ENCODE data around the gene BLOC1S1.

Gene BLOC1S1

DNA sequence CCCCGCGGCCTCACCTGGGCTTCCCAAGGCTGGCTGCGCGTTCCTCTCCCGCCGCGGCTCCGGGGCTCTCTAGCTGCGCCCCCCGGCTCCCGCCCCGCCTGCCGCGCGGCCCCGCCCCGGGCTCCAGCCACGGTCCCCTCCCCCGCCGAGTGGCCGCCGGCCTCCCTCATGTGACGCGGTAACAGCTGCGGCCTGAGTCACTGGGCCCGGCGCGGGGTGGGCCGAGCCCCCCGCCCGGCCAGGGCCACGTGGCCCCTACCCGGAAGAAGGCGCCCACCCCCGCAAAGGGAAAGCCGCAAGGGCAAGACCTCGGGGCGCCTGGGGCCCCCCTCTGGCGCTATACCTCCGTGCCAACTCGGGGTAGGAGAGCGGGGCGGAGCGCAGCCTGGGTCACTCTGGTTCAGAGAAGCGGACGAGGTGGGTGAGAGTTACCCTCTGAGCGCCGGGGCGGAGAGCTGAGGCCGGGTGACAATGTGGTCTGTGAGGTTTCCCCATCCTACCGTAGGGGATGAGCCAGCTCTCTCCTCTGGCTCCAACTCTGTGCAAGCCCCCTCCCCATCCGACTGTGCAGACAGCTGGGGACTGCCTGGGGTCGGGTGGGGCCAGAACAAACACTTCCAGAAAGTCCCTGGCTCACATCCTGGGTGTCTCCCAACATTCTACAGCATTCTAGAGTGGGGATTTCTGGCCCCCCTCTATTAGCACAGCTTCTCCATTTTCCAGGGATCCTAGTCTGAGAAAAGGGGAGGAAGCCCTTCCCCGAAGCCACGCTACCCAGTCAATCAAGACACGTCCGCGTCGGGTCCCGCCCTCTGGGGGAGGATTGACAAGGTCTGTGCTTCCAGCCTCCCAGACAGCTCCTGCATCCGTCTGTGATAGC lies 13.3 kb downstream of the BLOC1S1 start, which contains the start of gene CD63:
TSS of gene CD63 (minus strand) at position 71 of the 880 bp plus-strand sequence. CDS start 668 bp downstream, outside the sequence.
- DNase-seq: peak; percentile 89 to 94

- peak; percentile 13 to 44 for DNase-seq
Measured at GRCh38 chr12:55729819-55730818, 14.3 kb downstream of the BLOC1S1 start.

DNA sequence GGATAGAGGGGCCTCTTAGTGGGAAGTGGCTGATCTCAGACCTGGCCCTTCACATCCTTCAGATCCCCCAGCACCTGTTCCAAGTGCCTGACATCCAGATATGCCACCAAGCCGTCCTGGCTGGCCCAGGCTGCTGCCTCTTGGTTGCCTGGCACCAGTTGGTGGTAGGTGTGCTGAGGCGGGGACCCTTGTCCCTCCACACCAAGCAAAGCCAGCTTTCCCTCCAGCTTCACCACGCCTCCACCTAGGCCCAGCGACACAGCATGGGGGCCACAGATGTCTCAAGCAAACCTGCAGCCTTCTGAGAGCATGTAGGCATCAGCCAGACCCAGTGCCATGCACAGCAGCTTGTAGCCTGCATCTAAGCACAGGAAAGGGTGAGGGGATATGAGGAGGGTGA lies 16.4 kb downstream of the BLOC1S1 start:
- DNase-seq: no peak

DNA sequence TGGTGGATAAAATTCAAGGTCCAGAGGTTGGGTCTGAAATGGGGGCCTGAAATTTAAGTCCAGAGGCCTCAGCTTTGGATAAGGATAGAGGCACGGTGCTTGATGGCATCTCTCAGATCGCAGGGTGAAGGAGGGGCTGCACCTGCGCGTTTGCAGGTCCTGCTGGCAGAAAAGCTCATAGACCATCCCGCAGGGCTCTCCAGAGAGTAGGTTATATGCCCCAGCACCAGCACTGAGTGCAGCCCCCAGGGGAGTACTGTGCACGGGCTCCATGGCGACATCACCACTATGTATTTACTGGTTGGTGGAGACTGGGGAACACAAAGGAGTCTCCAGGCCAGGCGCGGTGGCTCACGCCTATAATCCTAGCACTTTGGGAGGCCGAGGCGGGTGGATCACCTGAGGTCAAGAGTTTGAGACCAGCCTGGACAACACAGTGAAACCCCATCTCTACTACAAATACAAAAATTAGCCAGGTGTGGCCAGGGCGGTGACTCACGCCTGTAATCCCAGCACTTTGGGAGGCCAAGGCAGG lies 17.2 kb downstream of the BLOC1S1 start:
- no peak for DNase-seq

GRCh38 chr12:55733858-55734257 lies 18.0 kb downstream of the BLOC1S1 start:
- no peak for DNase-seq

- no peak for DNase-seq
Measured at GRCh38 chr12:55734595-55734994, 18.7 kb downstream of the BLOC1S1 start.

GRCh38 chr12:55736076-55736475 lies 20.2 kb downstream of the BLOC1S1 start:
- no peak for DNase-seq

DNA sequence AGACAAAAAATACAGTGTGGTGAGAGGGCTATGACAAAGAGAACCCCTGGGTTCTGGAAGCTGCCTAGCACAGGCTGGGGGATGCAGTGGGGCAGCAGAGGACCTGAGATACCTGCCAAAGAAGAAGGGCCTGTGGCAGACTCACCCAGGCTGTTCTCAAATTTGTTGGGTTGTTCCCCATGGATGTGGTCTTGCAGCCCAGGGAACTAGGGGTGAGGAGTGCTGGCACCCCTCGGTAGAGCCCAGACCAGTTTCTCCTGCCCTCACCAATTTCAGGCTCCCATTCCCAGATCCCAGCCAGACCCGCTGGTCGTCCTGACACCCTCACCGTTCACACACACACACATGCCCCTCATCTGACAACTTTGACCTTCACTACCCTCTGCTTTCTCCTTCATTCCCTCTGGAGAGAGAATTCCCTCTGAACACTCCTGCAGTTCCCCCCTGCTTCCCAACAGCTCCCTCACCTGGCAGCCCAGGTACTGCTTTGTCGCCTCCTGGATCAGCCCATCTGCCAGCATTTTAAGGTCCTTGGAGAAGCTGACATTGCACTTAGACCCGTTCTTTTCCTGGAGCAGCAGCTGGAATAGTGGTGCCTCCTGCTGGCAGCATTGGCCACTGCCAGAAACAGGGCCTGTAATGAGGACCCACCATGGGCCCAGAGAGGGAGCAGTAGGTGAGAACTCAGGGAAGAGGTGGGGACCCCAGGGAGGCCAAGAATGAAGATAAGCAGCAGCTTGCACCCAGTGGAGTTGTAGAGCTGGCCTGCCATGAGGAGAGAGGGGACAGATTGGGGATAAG lies 21.1 kb downstream of the BLOC1S1 start:
- DNase-seq: peak; percentile 81 to 86

DNA sequence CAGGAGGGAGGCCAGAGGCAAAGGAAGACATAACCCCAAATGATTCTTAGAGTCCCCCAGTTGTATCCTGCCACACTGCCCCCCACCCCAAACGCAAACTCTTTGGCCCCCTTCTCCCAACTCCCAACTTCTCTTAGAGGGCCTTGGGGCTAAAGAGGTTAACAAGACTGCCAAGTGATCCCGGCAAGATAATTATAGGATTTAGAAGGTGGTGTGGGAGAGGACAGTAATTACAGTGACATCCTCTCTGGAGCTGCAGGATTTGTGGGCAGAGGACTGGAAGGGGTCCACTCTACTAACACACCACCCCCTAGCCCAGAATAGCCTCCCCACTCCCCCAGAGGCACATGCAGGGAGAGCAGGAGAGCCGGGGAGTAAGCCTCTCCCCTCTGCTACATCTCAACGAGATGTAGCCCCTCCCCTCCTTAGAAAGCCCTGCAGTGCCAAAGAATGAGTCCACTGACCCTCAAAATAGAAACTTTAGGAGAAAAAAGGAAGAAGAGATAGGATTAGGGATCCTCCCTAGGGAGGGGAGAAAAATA lies 21.8 kb downstream of the BLOC1S1 start:
- DNase-seq: peak in 1 of 2 experiments; percentile 2

DNA sequence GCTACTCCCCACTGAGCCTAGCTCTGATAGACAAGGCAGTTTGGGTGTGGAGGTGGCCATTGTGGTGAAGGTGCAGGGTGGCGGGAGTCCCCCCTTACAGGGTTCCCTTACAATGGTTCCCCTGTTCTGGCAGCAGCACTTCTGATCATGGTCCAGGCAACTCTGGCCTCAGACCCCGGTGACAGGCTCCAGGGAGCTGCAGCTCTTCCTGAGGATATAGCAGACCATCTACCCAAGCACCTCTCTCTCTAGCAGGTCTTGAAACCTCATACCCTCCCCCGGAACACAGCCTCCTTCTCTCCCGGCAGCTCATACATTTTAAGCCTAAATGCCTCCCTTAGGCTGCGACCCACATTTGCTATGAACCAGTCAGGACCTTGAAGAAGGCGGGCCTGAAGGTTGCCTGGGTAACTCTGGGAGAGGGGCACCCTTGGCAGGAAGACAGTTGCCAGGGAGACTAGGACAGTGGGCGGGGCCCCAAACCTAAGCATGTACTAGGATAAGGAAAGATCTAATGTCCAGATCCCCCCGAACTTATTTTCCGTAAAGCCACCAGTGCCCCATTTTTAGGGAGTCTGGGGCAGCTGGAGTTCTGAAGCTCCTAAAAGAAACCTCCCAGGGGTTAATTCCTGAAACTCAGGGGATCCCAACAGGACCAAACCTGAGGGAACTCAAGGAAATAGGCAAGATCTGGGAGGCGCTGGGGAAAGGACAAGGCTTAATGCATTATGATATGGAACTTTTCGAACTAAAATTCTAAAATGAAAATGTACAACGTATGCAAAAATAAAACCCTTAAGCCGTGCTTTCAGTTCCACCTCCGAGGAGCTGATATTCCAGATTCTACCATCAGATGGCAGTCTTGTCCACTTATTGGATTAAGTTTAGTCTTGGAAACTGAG lies 22.5 kb downstream of the BLOC1S1 start:
- DNase-seq: peak; percentile 77 to 89

- DNase-seq: no peak
Measured at GRCh38 chr12:55739025-55739378, 23.2 kb downstream of the BLOC1S1 start.

- DNase-seq: no peak
Measured at GRCh38 chr12:55741931-55742680, 26.3 kb downstream of the BLOC1S1 start.

- peak; percentile 72 to 81 for DNase-seq
Measured at GRCh38 chr12:55742719-55743405, 27.0 kb downstream of the BLOC1S1 start, which contains the start of gene GDF11. TSS of gene GDF11 (plus strand) at chr12:55743122. CDS start at chr12:55743317, 195 bp downstream.

- peak; percentile 8 to 39 for DNase-seq
Measured at GRCh38 chr12:55743406-55744339, 27.8 kb downstream of the BLOC1S1 start.

GRCh38 chr12:55744340-55745030 lies 28.6 kb downstream of the BLOC1S1 start:
- DNase-seq: no peak

DNA sequence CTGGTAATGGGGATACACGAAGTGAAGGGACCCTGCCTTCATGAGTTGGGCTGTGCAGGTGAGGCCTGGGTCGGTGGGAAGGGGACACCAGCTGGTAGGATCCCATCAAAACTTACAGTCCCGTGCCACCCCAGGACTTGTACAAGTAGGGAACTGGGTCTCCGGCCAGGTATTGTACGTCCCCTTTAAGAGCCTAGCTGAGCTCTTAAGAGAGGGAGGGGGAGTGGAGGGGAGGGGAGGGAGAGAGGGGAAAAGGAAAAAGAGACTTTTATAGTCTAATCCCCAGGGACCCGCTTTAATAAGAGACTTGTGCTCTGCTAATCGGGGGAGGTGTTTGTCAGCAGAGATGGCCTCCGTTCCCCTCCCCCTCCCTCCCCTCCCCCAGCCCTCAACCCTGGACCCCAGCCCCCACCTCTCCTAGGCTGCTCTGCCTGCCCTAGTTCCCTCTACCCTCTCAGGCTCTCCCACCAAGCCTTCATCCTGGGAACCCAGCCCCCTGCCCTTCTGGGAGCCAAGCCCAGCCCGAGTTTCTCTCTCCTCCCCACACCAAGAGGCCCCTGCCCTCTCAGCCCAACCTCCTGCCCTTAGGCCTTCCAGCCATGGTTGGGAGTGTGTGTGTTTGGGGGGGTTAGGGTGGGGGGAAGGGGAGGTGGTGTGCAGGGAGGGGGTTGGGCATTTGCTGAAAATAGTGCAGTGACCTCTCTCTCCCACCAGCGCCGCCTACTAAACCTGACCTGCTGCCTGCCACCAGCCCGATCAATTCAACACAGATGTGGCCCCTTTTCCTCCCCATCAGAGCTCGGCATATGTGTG lies 29.7 kb downstream of the BLOC1S1 start:
- no peak for DNase-seq
